Colon (tissue), 2 donors: ENCODE data around the gene SLC16A5.
"Not testable (repeated sequence)": the region's sequence is repeated elsewhere in the genome, so short reads cannot be mapped to it uniquely, and the experiment has no call there.

Experiments
- FAIRE-seq: peaks from 2 replicates; lab custom pipeline; 2012; peaks lifted over from hg19 to GRCh38; lab: Jason Lieb, UNC
- donor health status: control.
- donor health status: control.

The SLC16A5 gene

DNA sequence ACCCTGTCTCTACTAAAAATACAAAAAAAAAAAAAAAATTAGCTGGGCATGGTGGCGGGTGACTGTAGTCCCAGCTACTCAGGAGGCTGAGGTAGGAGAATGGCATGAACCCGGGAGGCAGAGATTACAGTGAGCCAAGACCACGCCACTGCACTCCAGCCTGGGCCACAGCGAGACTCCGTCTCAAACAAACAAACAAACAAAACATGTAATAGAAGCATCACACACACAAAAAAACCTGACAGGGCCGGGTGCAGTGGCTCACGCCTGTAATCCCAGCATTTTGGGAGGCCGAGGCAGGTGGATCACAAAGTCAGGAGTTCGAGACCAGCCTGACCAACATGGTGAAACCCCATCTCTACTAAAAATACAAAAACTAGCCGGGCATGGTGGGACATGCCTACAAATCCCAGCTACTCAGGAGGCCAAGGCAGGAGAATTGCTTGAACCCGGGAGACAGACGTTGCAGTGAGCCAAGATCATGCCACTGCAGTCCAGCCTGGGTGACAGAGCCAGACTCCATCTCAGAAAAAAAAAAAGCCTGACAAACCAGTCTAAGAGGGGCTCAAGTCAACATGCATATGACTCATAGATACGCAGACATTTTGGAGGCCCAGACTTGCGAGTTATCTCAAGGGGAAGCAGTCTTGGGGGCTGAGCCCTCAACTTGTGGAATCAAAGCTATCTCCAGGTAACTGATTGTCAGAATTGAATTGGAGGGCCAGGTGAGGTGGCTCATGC, 46.0 kb downstream of the SLC16A5 start:
- not testable (repeated sequence) for FAIRE-seq

DNA sequence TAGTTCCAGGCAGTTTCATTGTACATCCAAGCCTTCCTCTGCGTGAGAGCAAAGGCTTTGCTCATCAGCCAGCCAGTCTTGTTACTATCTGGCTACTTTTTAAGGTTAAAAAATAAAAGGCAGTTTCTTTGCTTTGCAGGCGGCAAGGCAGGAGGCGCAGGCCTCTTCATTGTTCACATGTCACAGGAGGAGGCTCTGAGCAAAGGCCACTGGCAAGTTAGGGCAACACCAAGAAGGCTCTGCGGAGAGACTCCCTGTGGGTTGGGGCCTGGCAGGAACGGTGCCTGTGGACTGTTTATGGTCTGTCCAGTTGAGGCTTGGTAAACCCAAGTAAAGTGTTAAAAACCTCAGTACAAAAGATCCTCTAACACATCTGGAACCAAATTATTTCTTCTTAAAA, 47.7 kb downstream of the SLC16A5 start:
- FAIRE-seq = no peak

- no peak for FAIRE-seq
Observed at GRCh38 chr17:75135946-75136345, 48.2 kb downstream of the SLC16A5 start.

DNA sequence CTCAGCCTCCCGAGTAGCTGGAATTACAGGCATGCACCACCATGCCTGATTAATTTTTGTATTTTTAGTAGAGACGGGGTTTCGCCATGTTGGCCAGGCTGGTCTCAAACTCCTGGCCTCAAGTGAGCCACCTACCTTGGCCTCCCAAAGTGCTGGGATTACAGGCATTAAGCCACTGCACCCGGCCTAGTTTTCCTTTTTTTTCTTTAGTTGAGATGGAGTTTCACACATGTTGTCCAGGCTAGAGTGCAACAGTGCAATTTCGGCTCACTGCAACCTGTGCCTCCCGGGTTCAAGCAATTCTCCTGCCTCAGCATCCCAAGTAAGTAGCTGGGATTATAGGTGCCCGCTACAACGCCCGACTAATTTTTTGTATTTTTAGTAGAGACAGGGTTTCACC, 50.0 kb downstream of the SLC16A5 start:
- not testable (repeated sequence) for FAIRE-seq

DNA sequence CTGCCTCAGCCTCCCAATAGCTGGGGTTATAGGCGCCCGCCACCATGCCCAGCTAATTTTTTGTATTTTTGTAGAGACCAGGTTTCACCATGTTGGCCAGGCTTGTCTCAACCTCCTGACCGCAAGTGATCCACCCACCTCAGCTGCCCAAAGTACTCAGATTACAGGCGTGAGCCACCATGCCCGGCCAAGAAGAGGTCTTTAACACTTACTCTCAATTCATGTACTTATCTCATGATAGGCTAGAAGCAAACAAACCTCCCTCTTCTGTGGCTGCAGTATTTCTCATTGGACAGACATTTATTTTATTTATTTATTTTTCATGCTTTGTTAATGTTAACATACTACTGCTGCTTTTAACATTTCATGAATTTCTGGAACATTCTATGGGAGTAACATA, 50.8 kb downstream of the SLC16A5 start:
- FAIRE-seq = no peak

DNA sequence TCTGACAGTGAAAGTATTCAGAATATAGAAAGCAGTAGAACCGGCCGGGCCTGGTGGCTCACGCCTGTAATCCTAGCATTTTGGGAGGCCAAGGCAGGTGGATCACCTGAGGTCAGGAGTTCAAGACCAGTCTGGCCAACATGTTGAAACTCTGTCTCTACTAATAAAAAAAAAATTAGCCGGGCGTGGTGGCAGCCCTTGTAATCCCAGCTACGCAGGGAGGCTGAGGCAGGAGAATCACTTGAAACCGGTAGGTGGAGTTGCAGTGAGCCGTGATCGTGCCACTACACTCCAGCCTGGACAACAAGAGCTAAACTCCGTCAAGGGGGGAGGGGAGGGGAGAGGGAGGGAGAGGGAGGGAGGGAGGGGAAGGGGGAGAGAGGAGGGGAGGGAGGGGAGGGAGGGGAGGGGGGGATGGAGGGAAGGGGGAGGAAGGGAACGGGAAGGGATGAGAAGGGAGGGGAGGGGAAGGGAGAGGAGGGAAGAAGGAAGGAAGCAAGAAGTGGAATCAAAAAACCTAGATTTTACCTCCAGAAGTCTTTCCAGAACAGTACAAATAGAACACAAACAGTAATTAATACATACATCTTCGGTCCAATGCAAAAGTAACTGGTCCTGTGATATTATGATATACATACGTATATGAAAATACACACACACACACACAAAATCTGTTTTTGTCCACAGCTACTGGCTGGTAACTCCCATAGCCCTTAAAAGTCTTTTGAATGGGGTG, 54.6 kb downstream of the SLC16A5 start:
- no peak for FAIRE-seq

DNA sequence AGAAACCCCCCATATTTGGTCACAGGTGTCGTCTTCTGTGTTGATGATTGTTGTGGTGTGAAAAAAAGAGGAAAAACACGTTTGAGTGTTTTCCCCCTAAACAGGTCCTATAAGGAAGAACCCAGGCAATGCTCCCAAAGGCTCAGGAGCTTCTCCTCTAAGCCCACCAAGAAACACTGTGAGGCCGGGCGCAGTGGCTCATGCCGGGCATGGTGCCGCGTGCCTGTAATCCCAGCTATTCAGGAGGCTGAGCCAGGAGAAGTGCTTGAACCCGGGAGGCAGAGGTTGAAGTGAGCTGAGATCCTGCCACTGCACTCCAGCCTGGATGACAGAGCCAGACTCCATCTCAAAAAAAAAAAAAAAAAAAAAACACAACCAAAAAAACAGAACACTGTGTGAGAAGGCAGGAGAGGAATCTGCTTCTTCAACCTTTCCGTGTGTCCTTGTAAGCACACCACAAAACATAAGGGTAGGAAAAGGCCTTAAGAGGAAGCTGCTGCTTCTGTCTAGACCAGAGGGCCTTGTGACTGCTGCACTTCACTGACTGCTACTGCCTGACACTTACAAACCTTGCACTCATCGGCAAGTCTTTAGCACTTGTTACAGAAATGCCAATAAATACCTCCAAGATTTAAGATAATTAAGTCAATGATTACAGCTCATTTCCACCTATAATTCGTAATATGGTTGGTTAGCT, 57.2 kb downstream of the SLC16A5 start:
- FAIRE-seq = no peak

- no peak for FAIRE-seq
Observed at GRCh38 chr17:75146592-75146991, 58.8 kb downstream of the SLC16A5 start.

DNA sequence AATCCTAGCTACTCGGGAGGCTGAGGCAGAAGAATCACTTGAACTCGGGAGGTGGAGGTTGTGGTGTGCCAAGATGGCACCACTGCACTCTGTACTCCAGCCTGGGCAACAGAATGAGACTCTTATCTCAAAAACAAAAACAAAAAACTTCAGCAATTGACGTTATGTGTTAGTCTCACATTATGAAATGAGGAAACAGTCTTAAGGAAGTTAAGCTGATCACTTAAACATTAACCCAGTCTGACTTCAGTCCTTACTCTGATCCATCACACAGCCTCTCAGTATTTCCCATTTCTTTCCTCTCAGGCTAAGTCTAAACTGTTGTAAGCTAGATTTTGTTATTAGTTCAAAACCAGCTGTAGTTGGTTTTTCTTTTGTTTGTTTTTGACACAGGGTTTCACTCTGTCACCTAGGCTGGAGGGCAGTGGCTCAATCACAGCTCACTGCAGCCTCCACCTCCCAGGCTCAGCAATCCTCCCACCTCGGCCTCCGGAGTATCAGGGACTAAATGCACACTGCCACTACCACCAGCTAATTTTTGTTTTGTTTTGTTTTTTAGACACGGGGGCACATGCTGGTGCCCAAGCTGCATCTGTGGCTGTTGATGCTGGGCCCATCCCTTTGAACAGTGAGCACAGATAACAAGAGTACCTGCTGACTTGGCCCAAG, 60.3 kb downstream of the SLC16A5 start:
- FAIRE-seq = no peak

DNA sequence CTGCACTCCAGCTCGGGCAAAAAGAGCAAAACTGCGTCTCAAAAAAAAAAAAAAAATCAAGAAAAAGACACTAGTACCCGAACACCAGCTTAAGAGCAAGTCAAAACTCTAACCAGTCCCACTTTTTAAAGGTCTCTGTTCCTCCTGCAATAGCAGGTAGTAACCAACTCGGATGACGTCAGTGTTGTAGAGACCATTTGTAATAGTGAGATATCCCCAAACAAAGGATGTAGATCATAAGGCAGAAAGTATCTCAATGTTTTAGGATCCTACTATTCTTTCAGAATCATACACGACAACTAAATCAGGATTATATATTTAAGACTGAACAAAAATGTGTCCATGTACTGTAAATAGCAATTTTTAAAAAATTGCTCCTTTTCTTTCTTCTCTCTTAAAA, 64.2 kb downstream of the SLC16A5 start:
- no peak for FAIRE-seq

DNA sequence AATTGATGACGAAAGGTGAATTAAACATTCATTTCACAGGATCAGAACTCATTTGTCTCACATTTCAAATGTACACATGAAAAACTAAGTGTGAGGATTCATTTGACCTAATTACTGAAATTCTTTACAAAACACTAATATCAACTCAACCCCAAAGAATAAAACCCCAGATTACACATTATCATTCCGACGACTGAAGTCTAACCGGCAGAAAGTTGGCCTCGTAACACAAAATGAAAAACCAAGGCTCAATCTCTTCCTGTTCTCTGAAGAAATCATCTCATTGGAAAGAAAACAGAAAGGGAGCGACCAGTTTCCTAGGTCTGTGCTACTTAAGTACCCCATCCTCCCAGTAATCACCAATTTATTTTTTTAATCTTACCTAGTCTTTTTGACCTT, 64.8 kb downstream of the SLC16A5 start:
- FAIRE-seq = no peak

GRCh38 chr17:75152922-75153779, 65.4 kb downstream of the SLC16A5 start:
- FAIRE-seq = no peak

GRCh38 chr17:75153780-75154194, 66.0 kb downstream of the SLC16A5 start:
- FAIRE-seq = no peak

DNA sequence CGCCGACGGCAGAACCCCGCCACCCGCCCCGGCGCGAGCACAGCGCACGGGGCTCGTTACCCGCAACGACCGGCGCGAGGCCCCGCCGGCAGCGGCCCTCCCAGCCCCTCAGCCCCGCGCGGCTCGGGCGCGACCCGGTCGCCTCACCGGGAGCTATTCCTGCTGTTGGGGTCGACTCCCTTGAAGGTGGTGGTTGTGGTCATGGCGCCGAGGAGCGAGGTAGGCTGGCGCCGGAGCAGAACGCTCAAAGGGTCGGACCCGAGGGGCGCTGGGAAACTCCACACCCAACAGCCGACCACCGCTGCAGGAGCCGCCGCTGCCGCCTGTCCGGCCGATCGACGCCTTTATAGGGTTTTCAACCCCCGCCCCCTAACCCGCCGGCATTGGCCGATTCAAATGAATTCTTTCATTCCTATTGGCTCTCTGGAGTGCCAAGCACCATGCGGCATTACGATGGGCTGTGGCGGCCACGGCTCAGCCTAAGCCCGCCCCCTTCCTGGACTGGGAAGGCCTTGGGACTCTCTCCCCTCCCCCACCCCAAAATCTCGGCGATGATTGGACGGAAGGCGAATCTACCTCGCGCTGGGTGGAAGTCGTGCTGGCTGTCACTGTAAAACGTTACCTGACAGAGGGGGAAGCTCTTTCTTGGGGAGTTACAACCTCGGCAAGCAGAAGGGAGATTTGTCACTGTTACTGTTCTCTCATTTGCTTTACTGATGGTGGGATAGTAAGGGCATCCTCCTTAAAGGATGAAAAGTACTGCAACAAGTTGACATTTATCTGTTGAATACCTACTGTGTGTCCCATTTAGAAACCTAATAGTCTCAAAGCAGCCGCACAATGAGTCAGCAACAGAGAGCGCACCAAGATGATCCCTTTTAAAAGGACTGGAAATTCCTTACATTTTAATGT, 66.7 kb downstream of the SLC16A5 start, which contains the start of gene JPT1:
JPT1 (minus strand) TSS at position 318 of the 912 bp plus-strand sequence; CDS start at position 203, 115 bp downstream.
- no peak for FAIRE-seq

GRCh38 chr17:75155191-75155601, 67.4 kb downstream of the SLC16A5 start:
- FAIRE-seq = no peak
